GM18907 (cell line): ENCODE results near the gene GPR55.

Experiments
- ATAC-seq: cut with Tn5 transposase; IDR thresholded peaks from one replicate; pipeline ENCODE4 v1.9.1; 2021; ENCODE audit warnings: mild to moderate bottlenecking, moderate library complexity; ENCODE audit not compliant: unreplicated experiment

Gene GPR55

DNA sequence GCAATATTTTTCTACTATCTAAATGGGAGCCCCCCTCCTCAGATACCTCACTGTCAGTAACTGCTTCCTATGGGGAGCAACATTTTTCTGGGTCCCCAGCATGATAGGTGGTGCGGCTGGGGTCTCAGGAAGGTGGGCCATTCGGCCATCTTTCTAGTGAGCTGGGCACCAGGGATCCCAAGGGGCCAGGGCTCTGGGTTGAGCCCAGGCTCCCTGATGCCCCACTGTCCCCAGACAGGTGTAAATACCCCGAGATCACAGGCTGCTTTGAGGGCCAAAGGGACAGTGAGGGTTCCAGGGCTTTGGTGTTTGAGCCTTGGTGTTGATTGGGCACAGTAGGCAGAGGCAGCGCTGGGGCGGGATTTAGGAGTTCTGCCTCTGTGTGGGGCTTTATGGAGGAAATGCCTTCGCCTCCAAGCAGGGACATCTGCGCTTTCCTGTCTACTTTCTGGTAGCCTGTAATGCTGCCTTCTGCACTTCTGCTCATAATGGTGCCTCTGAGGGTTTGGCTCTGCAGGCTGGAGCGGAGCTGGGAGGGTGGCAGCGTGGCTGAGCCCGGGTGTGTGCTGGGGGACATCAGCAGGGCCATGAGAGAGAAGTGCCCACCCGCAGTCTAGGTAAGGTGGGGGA is 55.0 kb downstream of the GPR55 start:
- no peak for ATAC-seq

DNA sequence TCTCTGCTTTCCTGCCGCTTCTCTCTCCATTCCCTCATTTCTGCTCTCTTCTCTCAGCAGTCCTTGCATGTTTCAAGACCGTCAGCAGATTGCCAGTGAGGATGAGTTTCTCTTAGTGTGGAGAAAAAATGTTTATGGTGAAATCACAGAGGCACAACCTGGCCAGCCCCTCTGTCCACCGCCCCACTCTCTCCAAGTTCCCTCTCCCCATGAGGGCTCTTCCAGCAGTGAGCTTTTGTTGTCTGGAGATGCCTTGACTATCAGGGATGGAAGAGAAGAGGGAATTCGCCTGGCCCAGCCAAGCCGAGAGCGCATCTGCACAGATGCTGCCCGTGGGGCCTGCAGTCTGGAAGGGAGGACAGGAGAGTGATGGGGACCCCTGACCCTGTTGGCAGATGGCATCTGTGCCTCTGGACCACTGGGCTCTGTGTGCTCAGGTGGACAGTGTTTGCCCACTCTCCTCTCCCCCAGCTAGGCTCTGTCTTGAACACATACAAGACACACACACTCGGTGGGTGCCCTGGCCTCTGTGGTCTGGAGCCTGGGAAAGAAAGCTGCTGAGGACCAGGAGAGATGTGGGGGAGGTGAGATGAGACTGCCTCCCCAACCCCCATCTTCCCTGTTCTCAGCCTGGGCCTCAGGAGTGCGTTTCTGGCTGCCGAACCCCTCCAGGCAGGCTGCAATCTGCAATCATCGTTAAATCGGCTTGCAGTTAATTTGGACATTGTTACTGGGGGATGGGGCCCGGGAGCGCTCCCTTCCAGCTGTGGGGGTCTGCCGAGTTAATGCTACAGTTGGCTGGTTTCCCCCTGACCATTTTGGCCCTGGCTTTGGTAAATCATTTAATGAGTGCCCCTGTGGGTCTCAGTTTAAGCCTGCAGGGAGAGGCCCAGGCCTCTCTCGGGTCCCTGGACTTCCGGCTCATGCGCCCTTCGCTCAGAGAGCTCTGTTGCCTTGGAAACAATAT is 55.8 kb downstream of the GPR55 start:
- ATAC-seq: no peak

DNA sequence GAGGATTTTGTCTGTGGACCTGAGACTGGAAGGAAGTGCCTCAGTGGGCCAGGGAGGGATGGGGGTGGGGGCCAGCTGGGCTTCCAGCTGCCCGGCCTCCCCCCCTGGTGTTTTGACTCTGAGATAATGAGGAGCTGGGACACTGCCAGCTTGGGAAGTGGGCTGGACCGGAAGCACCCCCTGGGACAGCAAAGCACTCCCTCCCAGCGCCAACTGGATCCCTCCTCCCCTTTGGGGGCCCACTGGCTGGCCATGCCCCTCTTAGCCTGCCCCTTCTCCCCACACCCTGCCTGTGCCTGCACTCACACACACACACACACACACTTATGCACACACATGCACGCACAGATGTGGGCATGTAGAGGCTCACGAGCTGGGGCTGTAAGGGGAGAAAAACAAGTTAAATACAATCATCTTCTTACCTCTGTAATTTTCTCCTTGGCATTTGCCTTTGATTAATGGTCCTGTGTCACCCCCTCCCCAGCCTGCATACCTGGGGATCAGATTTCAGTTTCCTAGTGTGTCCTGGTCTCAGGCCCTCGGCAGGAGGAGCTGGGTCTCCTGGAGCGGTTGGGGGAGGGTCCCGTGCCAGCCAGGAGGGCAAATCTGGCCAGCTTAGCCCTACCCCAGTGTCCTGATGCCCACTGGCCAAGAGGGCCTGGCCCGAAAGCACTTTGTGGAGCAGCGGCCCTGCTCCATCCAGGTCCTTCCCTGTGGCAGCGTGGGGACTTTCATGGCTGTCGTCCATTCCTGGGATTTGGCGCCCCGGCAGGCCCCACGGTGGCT is 56.7 kb downstream of the GPR55 start:
- ATAC-seq: no peak

- no peak for ATAC-seq
Observed at GRCh38 chr2:230866756-230867523, 58.1 kb downstream of the GPR55 start.

DNA sequence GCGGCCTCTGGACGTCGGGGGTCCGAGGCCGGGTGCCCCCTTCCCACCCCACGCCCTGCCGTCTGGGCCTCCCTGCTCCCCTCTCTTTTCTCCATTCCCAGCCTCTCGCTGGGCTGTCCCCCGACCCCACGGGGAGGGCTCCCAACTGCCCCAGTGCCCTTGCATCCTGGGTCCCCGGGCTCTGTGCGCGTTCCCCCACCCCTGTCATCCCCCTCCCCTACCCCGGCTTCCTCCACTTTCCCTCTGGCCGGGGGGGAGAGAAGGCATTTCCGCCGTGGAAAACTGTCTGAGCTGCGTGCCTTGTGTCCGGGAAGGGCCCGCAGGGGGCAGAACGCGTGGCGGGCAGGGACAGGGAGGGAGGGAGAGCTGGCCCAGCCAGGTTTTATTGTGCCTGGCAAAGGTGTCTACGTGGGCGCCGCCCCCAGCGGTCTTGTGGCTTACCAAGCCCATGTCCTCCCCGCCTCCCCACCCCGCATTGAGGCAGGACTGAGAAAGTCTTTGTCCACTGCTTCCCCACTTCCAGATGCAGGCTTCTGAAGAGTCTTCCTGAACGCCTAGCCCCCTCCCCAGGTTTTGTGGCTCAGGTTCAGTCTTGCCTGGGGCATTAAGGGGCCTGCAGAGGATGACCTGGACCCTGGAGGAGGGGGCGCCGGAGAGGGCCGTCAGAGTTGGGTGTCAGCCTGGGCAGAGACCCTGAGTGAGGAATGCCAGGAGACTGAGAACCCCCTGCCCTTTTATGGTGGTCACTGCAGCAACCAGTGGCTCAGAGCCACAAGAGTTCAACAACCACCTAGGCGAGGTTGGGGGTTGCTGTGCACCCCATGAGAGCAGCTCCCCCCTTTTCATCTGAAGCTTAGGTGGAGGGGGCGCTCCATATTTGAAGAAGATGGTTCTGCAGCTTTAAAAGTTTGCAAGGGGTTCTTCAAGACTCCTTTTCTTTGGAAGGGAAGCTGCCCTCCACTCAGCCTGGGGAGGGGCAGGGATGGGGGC is 59.0 kb downstream of the GPR55 start:
- no peak for ATAC-seq

DNA sequence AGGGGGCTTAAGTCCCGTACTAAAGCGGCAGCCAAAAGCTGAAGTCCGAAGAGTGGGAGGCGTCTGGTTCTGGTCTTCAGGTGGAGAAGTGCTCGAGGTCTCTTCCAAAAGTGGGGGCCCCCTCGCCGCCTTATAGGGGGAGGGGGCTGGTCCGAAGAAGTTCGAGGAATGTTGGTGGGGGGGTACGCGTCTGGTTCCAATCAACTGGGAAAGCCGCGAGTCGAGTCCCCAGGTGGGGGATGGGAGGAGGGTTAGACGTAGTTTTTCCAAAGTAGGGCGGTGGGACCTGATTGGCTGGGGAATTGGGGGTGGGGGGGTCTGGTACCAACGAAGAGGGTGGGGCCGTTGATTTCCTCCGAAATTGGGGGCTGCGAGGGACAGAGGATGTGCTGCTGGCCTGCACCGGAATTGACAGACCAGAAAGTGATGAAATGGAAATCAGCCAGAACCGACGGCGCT is 59.7 kb downstream of the GPR55 start:
- no peak for ATAC-seq

DNA sequence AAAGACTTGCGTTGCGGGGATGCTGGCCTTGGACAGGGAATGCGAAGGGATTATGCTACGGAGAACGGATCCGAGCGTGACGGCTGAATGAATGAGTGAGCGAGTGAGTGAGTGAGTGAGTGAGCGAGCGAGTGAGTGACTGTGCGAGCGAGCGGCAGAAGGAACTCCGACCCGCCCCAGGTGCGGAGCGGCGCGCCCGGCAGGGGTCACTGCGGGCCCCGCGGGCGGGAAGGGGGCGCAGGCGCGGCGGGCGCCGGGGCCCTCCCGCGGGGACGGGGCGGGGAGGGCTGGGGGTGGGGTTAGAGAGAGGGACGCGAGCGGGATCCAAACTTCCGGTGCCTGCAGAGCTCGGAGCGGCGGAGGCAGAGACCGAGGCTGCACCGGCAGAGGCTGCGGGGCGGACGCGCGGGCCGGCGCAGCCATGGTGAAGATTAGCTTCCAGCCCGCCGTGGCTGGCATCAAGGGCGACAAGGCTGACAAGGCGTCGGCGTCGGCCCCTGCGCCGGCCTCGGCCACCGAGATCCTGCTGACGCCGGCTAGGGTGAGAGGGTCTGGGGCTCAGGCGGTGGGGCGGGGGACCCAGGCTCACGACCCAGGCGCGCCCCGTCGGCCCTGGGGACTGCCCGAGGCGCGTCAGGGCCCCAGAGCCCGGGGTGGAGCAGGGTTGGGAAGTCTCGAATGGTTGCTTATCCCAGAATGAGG is 60.3 kb downstream of the GPR55 start, which contains the start of gene ITM2C:
Gene ITM2C (plus strand): TSS at position 338 of the 702 bp plus-strand sequence. CDS start 84 bp downstream, at position 422.
- ATAC-seq: peak; percentile 54

DNA sequence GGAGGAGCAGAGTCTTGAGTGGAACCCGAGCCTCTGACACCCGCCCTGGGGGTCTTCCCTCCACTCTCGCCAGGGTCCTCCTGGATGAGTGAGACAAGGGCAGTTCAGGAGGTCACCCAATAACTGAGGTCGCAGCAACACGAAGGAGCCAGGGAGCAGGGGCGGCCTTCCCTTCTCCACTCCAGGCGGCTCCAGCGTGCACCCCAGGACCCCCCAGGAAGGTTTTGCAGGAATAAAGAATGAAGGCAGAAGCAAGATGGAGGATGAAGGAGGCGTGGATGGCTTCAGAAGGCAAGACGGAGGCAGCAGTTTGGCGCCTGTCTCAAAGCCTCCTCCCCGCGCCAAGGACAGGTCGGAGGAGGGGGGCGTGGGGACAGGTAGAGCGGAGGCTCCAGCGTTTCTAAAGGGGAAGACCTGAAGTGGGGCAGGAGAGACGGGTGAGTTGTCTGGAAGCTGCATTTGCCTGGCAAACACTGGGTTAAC is 60.9 kb downstream of the GPR55 start:
- no peak for ATAC-seq

- ATAC-seq: no peak
Observed at GRCh38 chr2:230863442-230864121, 61.5 kb downstream of the GPR55 start.

- ATAC-seq: no peak
Observed at GRCh38 chr2:230863031-230863430, 62.0 kb downstream of the GPR55 start.

DNA sequence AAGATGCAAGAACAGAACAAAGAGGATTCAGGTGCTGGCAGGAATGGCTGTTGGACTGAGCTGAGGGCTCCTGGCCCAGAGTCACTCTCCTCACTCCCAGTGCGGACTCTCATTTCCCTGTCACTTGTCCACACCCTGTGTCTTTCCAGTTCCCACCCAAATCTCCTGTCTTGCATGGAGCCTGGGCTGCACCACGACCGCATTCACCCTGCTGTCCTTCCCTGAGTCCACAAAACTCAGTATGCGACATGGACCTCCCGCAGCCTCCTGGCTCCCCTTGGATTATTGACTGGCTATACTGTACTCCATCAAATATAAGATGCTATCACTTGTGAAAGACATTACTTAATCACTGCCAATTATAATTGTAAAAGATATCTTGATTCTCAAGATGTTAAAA is 62.8 kb downstream of the GPR55 start:
- ATAC-seq: no peak

- ATAC-seq: no peak
Observed at GRCh38 chr2:230861552-230862255, 63.3 kb downstream of the GPR55 start.
